ENCODE measurements around the gene AIM2.
"Not testable (repeated sequence)": the region's sequence is repeated elsewhere in the genome, so short reads cannot be mapped to it uniquely, and the experiment has no call there.

Gene AIM2

GRCh38 chr1:159079525-159079924 is 3.0 kb upstream of the AIM2 start:
- DNase-seq (ENCODE audit: low spot score), result no peak

- DNase-seq (ENCODE audit: low spot score), result no peak
Observed at GRCh38 chr1:159077120-159077961, 775 bp upstream of the AIM2 start.

- peak; percentile 81 for DNase-seq (ENCODE audit: low spot score)
Observed at GRCh38 chr1:159071970-159072582, 4.5 kb downstream of the AIM2 start.

- DNase-seq (ENCODE audit: low spot score), result no peak
Observed at GRCh38 chr1:159068886-159069285, 7.7 kb downstream of the AIM2 start.

DNA sequence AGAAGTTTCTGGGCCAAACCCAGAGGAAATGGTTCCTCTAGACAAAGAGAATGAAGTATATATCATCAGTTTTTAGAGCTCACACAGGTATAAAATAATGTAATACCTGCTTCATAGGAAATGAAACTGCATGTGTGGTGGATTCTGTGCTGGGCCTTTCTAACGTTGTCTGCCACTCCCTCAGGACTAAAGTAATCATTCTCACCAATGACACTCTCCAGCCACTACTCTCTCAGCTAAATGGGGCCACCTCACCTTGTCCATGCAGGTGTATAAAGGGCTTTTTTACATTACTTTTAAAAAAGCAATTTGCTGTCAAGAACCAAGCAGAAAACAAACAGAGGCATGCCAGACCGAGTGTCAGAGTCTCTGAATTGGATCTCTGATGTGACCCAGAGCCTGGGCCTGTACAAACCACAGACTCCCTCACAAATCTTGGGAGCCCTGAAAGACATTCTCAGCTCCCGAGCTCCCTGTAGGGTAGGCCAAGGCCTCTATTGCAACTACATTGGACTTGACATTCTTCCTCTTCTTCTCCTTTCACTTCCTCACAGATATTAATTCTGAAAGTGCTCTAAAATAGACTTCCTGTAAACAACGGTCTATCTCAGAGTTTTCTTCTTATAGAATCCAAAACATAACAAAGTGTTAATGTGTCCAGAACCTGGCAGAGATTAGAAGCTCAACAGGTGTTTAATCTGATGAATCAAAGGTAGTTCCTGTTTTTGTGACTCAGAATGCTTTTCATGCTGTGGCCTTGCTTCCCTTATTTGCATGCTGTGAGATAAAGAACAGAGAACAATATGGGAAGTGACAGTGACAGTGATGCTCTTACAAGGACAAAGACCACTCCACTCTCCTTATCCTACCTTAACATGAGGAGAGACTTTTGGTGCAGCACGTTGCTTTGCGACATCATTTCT is 8.6 kb downstream of the AIM2 start:
- no peak for DNase-seq (ENCODE audit: low spot score)

GRCh38 chr1:159066108-159066507 is 10.5 kb downstream of the AIM2 start:
- DNase-seq (ENCODE audit: low spot score), result no peak

- DNase-seq (ENCODE audit: low spot score), result no peak
Observed at GRCh38 chr1:159065106-159065505, 11.5 kb downstream of the AIM2 start.

DNA sequence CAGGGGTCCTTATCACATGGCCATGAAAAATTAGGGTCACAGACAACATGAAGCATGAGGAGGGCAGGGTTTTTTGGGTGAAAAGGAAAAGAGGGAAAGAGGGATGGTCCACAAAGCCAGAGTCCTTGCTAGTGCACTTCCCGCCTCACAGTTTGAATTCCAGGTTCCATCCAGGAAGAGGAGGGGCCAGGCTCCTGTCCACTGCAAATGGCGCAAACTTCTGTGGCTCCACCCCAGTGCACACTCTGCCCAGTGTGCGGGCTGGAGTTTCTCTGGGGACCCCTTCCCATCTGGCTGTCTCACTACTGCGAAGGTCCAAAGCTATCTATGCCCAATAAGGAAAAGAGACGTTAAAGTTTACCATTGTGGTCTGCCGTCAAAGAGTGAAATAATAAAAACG is 17.8 kb downstream of the AIM2 start:
- no peak for DNase-seq (ENCODE audit: low spot score)

- DNase-seq (ENCODE audit: low spot score), result no peak
Observed at GRCh38 chr1:159056069-159056698, 20.4 kb downstream of the AIM2 start.

- DNase-seq (ENCODE audit: low spot score), result no peak
Observed at GRCh38 chr1:159055181-159055641, 21.4 kb downstream of the AIM2 start.

GRCh38 chr1:159054427-159054826 is 22.1 kb downstream of the AIM2 start:
- DNase-seq (ENCODE audit: low spot score), result no peak

- no peak for DNase-seq (ENCODE audit: low spot score)
Observed at GRCh38 chr1:159051436-159051835, 25.1 kb downstream of the AIM2 start.

DNA sequence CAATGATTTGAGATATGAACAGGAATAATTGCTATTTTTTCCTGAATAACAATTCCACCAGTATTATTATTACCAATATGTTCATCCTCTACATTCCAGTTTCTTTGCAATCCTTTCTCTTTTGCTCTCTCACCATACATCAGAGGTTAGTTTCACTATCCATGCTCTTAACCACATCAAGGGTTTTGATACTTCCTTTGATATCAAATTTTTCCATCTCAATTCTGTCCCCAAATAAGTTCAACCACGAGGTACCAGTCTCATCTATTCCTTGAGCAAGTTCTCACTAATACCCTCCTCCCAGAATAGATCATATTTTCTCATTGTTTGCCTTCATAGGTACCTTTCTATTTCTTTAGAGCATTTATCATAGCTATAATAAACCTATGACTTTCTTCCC is 30.1 kb downstream of the AIM2 start:
- not testable (repeated sequence) for DNase-seq (ENCODE audit: low spot score)

- no peak for DNase-seq (ENCODE audit: low spot score)
Observed at GRCh38 chr1:159040893-159041724, 35.5 kb downstream of the AIM2 start.

- DNase-seq (ENCODE audit: low spot score), result peak; percentile 73
Observed at GRCh38 chr1:159040206-159040605, 36.4 kb downstream of the AIM2 start.

DNA sequence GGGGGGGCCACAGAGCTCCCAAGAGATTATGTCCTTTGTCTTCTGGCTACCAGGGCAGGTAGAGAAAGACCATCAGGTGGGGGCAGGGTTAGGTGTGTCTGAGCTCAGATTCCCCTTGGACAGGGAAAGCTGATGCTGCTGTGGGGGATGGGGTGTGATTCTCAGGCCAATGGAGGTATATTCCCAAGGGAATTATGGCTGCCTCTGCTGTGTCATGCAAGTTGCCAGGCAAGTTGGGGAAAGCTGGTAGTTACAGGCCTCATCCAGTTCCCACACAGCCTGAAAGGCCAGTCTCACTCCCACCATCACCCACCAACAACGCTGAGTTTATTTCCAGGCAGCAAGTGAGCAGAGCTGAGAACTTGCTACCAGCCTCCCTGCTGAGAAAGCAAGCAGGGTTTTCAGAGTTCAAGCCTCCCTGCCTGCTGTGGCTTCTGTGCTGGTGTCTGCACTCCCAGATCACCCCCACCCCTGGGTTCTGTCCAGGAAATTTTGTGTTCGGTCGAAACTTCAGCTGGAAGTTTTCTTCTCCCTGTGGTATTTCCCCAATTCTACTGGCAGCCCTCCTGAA is 45.6 kb downstream of the AIM2 start:
- DNase-seq (ENCODE audit: low spot score), result no peak

DNA sequence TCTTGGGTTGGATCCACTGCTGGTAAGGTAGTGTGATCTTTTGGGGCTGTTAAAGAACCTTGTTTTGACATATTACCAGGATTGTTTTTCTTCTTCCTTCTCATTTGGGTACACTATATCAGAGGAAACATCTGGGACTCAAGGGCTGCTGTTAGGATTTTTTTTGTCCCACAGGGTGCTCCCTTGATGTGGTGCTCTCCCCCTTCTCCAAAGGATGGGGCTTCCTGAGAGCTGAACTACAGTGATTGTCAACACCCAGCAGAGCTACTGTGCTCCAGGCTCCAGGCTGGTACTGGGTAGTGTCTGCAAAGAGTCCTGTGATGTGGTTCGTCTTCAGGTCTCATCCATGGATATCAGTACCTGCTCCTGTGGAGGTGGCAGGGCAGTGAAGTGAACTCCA is 46.3 kb downstream of the AIM2 start:
- no peak for DNase-seq (ENCODE audit: low spot score)

GRCh38 chr1:159026841-159027240 is 49.7 kb downstream of the AIM2 start:
- DNase-seq (ENCODE audit: low spot score), result not testable (repeated sequence)

DNA sequence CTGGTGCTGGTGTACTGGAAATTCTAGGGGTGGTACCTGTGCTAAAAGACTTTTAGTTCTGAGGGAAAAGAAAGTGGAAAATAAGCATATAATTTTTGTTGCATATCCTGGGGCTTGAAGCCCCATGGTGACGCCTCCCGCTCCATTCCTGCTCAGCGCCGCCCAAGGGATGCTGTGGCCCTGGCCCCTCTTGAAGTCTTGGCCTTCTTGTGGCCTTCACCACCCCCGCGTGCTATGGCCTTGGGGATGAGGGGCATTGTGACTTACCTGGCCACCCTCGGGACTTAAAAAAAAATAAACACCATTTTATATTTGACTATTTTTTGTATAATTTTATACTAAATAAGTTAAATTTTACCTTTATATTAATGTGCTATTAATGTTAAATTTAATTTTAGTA is 51.5 kb downstream of the AIM2 start:
- DNase-seq (ENCODE audit: low spot score), result no peak

GRCh38 chr1:159023723-159024122 is 52.8 kb downstream of the AIM2 start:
- DNase-seq (ENCODE audit: low spot score), result no peak

DNA sequence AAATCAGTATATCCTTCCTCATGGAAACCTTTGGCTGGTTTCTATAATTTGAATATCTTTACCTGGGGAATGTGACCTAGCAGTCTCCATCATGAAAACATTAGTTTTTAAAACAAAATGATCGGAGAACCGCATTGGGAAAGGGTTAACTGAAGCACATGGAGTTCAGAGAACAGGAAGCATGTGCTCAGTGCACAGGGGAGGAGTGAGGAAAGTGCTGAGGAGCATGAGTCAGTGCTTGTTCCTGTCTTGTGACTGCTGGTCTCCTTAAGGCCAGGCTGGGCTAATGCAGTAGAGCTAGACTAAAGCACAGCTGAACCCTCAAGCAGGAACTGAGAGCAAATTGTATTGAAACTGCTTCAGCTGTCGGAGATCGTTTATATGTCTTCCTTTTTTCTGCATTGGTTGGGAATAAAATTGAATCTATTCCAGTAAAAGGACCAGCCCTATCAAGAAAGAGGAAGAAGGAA is 61.1 kb downstream of the AIM2 start:
- peak; percentile 83 for DNase-seq (ENCODE audit: low spot score)
